Smooth muscle cell (in vitro differentiated cells): ENCODE measurements around the gene TAS2R30. TPM values are rescaled to one million over a fixed set of nuclear protein-coding genes. Genes with fewer than 3 reads are reported as not detected.

Experiments used
- DNase-seq: peaks from one replicate; lab custom pipeline; 2025; ENCODE audit not compliant: unreplicated experiment; lab: John Stamatoyannopoulos, UW
- H2AFZ ChIP-seq: fragments of 200-600 bp; sonication (generic); 2 replicates; pipeline ENCODE4 v1.6.0; 2016; ENCODE audit warnings: antibody characterized with exemption, low read depth, mild to moderate bottlenecking
- H3F3A ChIP-seq: fragments of 200-600 bp; sonication (generic); 2 replicates; pipeline ENCODE4 v1.6.0; 2017; ENCODE audit warnings: antibody characterized with exemption, low read depth
- H3K27ac ChIP-seq: fragments of 200-600 bp; sonication (generic); 2 replicates; pipeline ENCODE4 v1.5.1; 2016; ENCODE audit warnings: low read depth, mild to moderate bottlenecking
- H3K27me3 ChIP-seq: fragments of 200-600 bp; sonication (generic); 2 replicates; pipeline ENCODE4 v1.6.1; 2016; ENCODE audit warnings: low read depth, mild to moderate bottlenecking
- H3K36me3 ChIP-seq: fragments of 200-600 bp; sonication (generic); 2 replicates; pipeline ENCODE4 v1.5.1; 2016; ENCODE audit warnings: low read depth
- H3K4me1 ChIP-seq: fragments of 200-600 bp; sonication (generic); 2 replicates; pipeline ENCODE4 v1.5.1; 2016; ENCODE audit warnings: low read depth
- H3K4me2 ChIP-seq: fragments of 200-600 bp; sonication (generic); 2 replicates; pipeline ENCODE4 v1.6.0; 2016; ENCODE audit warnings: mild to moderate bottlenecking
- H3K4me3 ChIP-seq: fragments of 200-600 bp; sonication (generic); 2 replicates; pipeline ENCODE4 v1.5.1; 2016; ENCODE audit warnings: mild to moderate bottlenecking
- H3K79me2 ChIP-seq: fragments of 200-600 bp; sonication (generic); 2 replicates; pipeline ENCODE4 v1.6.0; 2016; ENCODE audit warnings: low read depth, mild to moderate bottlenecking
- H3K9ac ChIP-seq: fragments of 200-600 bp; sonication (generic); 2 replicates; pipeline ENCODE4 v1.6.0; 2016; ENCODE audit warnings: low read depth
- H3K9me3 ChIP-seq: fragments of 200-600 bp; sonication (generic); replicated peaks from 2 replicates; pipeline ENCODE4 v1.5.1; 2016; ENCODE audit warnings: low read depth
- H4K20me1 ChIP-seq: fragments of 200-600 bp; sonication (generic); 2 replicates; pipeline ENCODE4 v1.6.0; 2016; ENCODE audit warnings: low read depth
- CTCF ChIP-seq: fragments of 200-600 bp; sonication (generic); IDR thresholded peaks from 2 replicates; pipeline ENCODE4 v1.5.1; 2017; ENCODE audit warnings: borderline replicate concordance, mild to moderate bottlenecking, antibody characterized with exemption; ENCODE audit not compliant: insufficient read depth, poor library complexity, severe bottlenecking
- WGBS: methylation state at CpG from one replicate; pipeline ENCODE4 v1.1.7; 2016; ENCODE audit warnings: low lambda C conversion rate; 5-methylcytosine and 5-hydroxymethylcytosine counted together
- polyA plus RNA-seq: library from polyadenylated mRNA; unstranded; fragments of >200 nt; fragmentation: Nextera tagmentation; extraction: Ambion mirVana; gene quantifications from 2 replicates; pipeline ENCODE4 v1.2.1, GENCODE V29; 2016
- total RNA-seq: library from RNA; depleted of rRNA; stranded (reverse); fragments of >200 nt; gene quantifications from 2 replicates; pipeline ENCODE4 v1.2.3, GENCODE V29; 2014

The TAS2R30 gene
- total and polyA plus RNA-seq, 2 experiments from 2014 or later, result 2.2 TPM; not detected in 1

GRCh38 chr12:11174022-11174421 lies 39.6 kb upstream of the TAS2R30 start:
- TF ChIP-seq CTCF, result no peak
- no peak overlapping the region for H3K4me3 ChIP-seq
- H3K4me2 ChIP-seq, result no peak overlapping the region
- peaks cover 17% of the 10 kb centered on the region for H3K4me1 ChIP-seq
- H3F3A ChIP-seq, result no peaks in the 10 kb centered on the region
- peaks cover 17% of the 10 kb centered on the region for H4K20me1 ChIP-seq
- no peaks in the 10 kb centered on the region for H3K9me3 ChIP-seq
- peaks cover 52% of the 10 kb centered on the region for H3K79me2 ChIP-seq
- H3K27me3 ChIP-seq, result no peaks in the 10 kb centered on the region
- WGBS, result 100% methylated on average over 2 of the region's 2 CpGs
- no peaks in the 10 kb centered on the region for H3K36me3 ChIP-seq
- DNase-seq, result no peak
- no peak overlapping the region for H2AFZ ChIP-seq
- H3K9ac ChIP-seq, result no peak overlapping the region
- no peak overlapping the region for H3K27ac ChIP-seq

- peaks cover 17% of the 10 kb centered on the region for H3K4me1 ChIP-seq
- H3K4me3 ChIP-seq, result peak overlapping the region; percentile 67
- H4K20me1 ChIP-seq, result peaks cover 22% of the 10 kb centered on the region
- peak overlapping the region; percentile 90 for H3K4me2 ChIP-seq
- no peaks in the 10 kb centered on the region for H3K27me3 ChIP-seq
- no peaks in the 10 kb centered on the region for H3K9me3 ChIP-seq
- DNase-seq, result no peak
- 2% methylated on average over 10 of the region's 10 CpGs for WGBS
- H3K9ac ChIP-seq, result peak overlapping the region; percentile 95
- no peaks in the 10 kb centered on the region for H3F3A ChIP-seq
- peak overlapping the region; percentile 96 for H3K27ac ChIP-seq
- no peaks in the 10 kb centered on the region for H3K36me3 ChIP-seq
- peak overlapping the region; percentile 68 for H2AFZ ChIP-seq
- no peak for TF ChIP-seq CTCF
- H3K79me2 ChIP-seq, result peaks cover 69% of the 10 kb centered on the region
These were observed 37.7 kb upstream of the TAS2R30 start for GRCh38 chr12:11171969-11172675.

GRCh38 chr12:11171145-11171968 lies 36.9 kb upstream of the TAS2R30 start, which contains the start of gene SMIM10L1:
TSS of gene SMIM10L1 (plus strand) at chr12:11171194. CDS start at chr12:11171357, 163 bp downstream.
- peak within 1 kb of the TSS; percentile 67 for H3K4me3 ChIP-seq
- H3K9me3 ChIP-seq, result no peaks in the 10 kb centered on the region
- H3K4me1 ChIP-seq, result peaks cover 17% of the 10 kb centered on the region
- TF ChIP-seq CTCF, result no peak
- peak within 1 kb of the TSS; percentile 68 for H2AFZ ChIP-seq
- H3K27ac ChIP-seq, result peak within 1 kb of the TSS; percentile 96
- H3K27me3 ChIP-seq, result no peaks in the 10 kb centered on the region
- peaks cover 30% of the 10 kb centered on the region for H4K20me1 ChIP-seq
- WGBS, result under 1% methylated on average over 69 of the region's 70 CpGs
- no peaks in the 10 kb centered on the region for H3K36me3 ChIP-seq
- peak within 1 kb of the TSS; percentile 95 for H3K9ac ChIP-seq
- H3F3A ChIP-seq, result no peaks in the 10 kb centered on the region
- peaks cover 77% of the 10 kb centered on the region for H3K79me2 ChIP-seq
- peak within 1 kb of the TSS; percentile 90 for H3K4me2 ChIP-seq
- peak; percentile 58 for DNase-seq
